GM12874 (cell line): ENCODE results near the gene FAM25C.
"Not testable (repeated sequence)": the region's sequence is repeated elsewhere in the genome, so short reads cannot be mapped to it uniquely, and the experiment has no call there.

Experiments used
- CTCF ChIP-seq: IDR thresholded peaks from 2 replicates; pipeline ENCODE4 v1.5.1; 2011; ENCODE audit warnings: low read depth, mild to moderate bottlenecking, control low read depth, low read length, moderate library complexity; ENCODE audit not compliant: insufficient read depth

The FAM25C gene

GRCh38 chr10:47999691-48000090 is at the start of gene FAM25C:
Gene FAM25C, minus strand, starts transcription at chr10:47999791. Its CDS starts 26 bp downstream, at chr10:47999765.
- not testable (repeated sequence) for TF ChIP-seq CTCF
